H4 (cell line): ENCODE results near the gene PLCL2. TPM values are rescaled to one million over a fixed set of nuclear protein-coding genes. Genes with fewer than 3 reads are reported as not detected.
"Not testable (repeated sequence)": the region's sequence is repeated elsewhere in the genome, so short reads cannot be mapped to it uniquely, and the experiment has no call there.

ENCODE experiments used
- DNase-seq: peaks from one replicate; pipeline ENCODE4 v3.0.0-alpha.2; 2015; ENCODE audit warnings: low spot score
- total RNA-seq: library from RNA; depleted of rRNA; stranded (reverse); fragments of >200 nt; shearing (Covaris generic); gene quantifications from 2 replicates; pipeline ENCODE4 v1.2.3, GENCODE V29; 2014

The PLCL2 gene
- total RNA-seq, 1 experiment from 2014 or later = 5.8 TPM

DNA sequence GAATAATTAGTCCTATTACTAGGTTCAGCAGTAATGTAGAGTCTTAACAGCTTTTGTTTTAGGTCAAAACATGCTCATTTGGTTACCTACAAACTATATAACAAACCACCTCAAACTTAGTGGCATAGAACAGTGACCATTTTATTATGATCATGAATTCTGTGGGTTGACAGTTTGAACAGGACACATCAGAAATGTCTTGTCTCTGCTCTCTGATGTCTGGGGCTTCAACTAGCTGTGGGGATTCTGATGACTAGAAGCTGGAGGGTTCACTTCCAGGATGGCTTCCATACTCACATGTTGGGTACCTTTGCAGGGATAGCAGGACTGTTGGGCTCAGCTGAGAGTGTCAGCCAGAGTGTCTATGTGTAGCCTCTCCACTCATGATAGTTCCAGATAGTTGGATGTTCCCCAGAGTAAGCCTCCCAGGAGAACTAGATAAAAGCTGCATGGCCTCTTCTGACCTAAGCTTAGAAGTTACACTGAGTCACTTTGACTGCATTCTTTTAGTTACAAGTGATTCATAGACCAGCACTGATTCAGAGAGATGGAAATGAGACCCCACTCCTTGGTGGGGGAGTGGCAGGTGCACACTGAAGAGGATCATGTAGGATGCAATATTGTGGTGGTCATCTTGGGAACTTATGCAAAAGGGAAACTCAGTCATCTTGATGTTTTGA lies 32.6 kb downstream of the PLCL2 start:
- DNase-seq = no peak

DNA sequence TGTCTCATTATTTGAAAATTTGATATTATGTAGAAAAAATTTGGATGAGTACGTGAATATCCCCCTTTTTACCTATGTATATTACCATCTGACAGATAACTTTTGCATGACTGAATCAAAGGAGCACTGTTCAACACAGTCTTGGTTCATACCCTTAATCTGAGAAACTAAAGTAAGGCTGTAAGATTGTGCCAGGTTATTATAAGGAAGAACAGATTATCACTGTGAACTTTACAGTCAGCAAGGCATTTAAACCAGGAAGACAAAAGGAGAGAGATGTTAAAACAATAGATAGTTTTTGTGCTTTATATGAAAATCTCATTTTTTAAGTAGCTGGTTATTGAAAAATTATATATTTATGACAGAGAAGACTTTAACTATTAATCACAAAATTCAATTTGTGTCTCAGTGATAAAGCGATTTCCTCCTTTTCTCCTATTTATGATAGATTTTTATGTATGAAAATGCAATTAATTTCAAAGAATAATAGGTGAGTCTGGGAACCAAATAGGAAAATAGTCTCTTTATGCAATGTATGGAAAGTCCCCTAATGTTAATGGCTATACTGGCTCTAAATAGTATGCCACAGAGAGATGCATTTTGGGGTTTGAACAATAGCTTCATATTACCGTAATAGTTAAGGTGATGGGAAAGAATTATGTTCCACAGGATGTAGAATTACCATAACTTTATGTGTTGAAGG lies 33.4 kb downstream of the PLCL2 start:
- no peak for DNase-seq

DNA sequence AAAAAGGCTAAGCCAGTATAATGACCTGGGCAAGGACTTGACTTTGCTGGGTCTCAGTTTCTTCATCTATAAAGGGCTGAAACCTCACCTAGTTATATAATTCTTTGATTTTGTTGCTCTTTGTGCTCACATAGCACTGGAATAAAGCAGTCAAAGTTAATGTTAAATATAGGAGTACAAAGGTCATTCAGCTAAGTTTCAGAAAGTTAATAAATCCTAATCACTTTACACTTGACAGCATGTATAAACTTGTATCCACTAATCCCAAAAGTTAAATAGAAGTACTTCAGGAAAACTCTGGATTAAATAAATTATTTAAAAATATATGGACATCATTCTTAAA lies 33.9 kb downstream of the PLCL2 start:
- DNase-seq = no peak

DNA sequence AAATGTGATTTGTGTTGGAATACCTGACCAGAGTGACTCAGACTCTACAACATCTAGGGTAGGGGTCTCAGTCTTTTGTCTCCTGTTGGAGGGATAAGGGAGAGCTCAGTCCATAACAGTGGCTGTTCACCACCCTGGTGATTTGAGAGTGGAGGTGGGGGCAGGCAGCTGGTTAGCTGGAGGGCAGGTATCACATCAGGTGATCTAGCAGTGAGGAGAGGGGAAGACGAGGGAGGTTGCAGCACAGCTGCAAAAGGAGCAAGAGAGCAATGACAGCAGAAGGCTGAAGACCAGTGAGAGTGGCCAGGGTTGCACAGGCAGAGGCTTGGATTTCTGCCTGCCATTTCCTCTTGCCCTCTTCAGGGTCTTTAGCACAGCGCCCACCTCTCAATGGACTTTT lies 38.4 kb downstream of the PLCL2 start:
- DNase-seq = no peak

DNA sequence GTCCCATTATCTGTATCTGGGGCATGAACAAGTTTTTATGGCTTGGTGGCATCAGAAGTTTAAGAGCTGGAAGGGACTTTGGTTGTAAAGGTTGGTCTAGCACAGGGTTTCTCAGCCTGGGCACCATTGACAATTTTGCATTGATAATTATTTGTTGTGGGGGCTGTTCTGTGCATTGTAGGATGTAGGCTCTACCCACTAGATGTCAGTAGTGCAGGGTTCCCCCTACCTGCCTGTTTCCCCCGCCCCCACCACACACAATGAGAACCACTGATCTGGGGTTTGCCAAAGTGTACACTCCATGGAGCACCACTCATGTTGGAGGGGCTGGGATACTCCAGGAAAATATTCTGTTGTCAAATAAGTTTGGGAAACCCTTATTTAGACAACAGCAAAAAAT lies 42.7 kb downstream of the PLCL2 start:
- DNase-seq = no peak

DNA sequence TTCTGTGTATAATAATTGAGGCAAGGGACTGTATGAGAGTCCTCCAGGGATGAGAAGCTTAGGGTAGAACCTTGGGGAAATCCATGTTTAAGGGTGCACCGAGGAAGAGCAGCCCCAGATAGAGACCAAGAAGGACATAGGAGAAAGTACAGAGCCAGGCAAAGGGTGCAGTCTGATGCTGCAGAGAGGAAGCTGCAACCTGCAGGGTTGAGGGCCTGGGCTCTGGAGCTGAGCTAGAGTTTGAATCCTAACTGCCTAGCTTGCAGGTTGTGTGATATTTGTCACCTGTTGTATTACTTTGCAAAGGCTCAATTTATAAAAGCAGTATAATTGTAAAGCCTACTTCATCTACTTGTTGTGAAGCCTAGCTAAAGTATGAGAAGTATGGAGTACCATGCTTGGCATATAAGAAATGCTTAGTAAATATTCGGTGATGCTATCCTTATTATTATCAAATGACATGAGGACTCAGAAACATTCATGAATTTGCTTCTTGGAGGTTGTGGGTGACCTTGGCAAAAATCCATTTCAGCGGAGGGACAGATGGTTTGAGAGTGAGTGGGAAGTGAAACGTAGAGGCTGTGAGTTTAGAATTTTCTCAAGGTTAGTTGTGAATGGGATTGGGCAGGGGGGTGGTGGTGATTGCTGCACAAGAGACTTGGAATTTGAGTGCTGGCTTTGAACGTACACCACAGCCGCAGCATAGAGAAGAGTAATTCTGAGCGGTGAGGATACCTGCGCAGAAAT lies 43.8 kb downstream of the PLCL2 start:
- DNase-seq = no peak

DNA sequence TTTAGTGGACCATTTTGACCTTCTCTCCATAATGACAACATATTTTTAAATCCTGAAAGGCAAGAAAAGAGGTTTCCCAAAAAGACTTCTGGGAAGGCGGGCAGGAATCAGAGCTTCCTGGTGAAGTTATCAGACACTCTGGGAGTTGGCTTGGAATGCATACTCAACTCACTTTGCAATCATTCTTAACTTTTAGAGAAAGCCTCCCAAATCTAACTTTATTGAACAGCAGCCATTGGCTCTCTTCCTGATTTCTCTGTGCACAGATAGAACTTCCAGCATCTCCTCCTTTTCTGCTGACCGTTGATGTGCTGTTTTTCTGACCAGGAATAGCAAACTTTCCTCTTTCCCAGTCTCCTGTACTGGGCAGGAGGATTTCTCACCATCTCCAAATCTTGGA lies 44.6 kb downstream of the PLCL2 start:
- DNase-seq = no peak

DNA sequence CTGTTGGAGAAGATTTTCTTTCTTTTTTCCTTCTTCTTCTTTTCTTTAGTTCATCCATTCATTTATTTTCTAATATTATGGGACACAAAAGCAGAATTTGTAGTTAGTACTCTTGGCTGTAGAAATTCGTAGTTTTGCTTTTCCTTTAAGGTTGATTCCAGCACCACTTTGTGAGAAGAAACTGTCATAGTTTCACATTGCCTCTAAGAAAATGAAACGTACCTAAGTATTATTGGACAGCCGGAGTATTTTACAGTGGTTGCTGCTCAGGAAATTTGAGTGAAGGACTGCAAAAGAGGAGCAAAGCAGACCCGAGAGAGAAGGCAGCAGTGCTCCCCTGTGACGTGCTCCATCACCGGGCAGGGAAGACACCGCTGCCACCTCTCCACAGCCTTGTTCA lies 48.1 kb downstream of the PLCL2 start:
- DNase-seq = no peak

DNA sequence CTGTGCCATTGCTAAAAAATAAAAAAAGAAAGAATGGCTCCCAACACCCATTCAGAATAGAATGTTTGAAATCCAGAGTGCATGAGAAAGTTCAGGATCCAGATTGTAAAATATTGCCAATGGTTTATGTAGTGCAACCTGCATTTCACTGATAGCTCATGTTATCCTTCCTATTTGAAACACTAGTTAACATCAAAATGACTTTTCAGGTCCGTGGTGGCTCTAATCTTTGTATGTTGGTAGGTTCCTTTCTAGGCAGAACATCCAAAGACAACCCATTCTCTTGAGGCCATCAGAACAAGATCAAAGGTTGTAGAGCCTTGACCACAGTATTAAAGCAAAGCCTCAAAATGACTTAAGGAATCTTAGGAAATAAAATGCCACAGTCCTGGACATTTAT lies 51.0 kb downstream of the PLCL2 start:
- no peak for DNase-seq

DNA sequence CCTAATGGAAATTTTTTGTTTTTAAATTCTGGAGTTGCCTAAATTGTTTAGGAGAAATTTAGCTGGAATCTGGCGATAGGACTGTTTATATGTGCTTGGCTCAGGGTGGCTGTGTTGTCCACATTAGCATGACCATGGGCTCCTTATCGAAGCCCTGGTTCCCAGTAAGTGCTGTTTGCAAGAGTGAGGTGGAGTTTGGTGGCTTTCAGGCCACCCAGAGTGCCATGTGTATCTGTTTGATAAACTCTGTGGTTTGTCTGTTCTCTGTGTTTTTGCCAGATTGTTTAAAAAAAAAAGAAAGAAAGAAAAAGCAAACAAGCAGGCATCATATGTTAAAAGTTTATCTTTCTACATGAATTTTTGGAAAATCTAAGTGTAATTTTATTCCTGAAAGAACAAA lies 51.5 kb downstream of the PLCL2 start:
- DNase-seq = peak; percentile 55

DNA sequence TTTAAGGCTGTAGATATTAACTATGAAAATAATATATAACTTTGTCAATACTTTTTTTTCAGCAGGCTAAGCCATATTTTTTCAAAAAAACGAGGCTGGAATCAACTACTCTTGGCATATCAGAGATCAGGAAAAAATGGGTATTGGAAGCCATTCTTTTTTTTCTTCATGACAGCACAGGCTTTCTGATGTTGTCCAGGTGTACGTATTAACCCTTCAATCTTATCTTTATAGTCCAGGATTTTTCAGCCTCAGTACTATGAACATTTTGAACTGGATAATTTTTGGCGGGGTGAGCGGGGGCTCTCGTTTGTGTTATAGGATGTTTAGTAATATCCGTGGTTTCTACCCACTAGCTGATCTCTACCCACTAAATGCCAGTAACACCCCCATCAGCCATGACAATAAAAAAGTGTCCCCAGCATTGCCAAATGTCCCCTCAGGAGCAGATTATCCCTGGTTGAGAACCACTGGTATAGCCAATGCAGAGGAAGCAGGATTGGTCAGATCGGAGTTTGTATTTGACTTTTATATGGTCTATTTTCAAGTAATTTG lies 52.0 kb downstream of the PLCL2 start:
- no peak for DNase-seq

DNA sequence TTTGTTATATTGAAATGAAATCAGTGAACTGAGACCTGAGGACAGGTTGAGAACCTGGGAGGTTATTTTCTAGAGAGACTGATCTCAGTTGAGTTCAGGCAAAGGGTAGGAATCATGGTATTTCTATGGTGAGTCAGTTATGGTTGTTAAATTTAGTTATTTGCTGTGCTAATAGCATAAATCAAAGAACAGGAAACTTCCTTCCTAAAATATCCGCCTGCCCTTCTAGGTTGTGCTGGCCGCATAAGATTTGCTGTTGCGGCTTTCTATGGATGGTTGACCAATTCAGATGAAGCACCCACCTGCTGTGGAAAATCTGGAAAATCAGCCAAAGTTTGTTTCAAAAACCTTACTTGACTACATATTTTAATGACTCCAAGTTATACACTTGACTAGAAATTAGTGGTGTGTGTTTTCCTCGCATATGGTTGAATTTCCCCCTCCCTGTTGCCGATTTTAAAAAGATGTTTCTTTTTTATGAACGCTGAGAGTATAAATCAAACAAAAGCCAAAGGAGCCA lies 52.6 kb downstream of the PLCL2 start:
- DNase-seq = no peak

DNA sequence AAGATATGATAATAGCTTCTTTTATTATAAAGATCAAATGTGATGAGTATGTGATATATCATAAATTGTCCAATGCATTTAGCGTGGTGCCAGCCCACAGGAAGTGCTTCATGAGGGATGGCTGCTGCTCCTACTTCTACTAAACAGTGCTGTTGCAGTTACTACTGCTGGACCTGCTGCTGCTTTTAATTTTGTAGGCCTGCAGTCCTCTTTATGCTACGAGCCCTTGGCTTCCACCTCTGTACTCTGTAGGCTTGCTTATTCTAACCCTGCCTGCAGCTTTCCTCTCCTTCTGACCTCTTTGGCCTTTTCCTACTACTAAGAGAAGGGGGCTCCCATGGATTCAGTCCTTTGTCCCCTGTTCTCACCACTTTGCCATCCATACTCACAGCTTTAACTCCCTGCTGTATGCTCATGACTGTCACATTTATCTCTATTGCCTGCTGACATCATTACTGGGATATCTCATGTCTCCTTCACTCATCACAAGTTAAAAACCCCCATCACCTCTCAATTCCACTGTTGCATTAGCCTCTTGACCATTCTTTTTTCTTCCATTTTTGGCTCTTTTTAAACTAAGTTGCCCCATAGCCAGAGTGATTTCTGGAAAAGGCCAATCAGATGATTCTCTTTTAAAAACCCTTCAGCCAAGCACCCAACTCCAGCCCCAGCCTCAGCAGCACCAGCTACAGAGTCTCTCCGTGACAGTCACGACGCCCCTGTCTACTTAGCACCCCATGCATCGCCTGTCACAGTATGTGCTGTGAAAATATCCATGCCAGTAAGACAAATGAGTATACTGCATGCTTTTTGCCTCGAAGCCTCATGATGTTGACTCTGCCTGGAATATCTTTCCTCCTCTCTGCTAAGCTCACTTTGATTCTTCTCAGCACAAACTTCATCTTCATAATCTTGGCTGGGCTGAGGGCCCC lies 56.3 kb downstream of the PLCL2 start:
- DNase-seq = no peak

DNA sequence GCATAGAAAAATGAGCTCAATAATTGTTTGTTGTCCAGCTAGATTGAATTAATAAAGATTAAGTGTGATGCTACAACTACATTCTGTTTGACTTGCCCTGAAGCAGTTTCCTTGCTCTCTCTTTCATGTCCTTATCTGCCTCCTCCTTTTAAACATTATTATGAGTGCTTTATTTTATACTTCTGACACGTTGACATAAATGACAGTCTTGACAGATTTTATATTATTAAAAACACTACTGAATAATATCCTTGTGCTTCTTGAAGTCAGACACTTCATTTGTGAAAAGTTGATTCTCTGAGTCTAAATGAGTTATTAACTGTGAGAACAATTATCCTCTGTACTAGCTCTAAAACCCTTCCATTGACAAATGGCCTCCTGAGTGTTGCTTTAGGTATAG lies 58.2 kb downstream of the PLCL2 start:
- no peak for DNase-seq

DNA sequence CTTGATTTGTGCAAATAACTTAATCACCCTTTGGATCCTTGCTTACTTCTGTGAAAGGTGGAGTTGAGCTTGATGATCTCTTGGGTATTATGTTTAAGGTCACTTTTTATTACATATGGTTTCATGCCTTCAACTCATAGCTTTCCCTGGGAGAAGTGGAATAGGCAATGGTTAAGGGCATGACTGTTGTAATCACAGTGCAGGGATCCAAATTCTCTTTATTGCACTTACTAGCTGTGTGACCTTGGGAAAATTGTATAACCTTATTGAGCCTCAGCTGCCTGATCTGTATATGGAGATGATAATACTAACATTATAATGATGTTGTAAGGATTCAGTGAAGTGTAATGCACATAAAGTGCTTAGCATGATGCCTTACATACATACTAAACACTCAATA lies 59.1 kb downstream of the PLCL2 start:
- DNase-seq = no peak

DNA sequence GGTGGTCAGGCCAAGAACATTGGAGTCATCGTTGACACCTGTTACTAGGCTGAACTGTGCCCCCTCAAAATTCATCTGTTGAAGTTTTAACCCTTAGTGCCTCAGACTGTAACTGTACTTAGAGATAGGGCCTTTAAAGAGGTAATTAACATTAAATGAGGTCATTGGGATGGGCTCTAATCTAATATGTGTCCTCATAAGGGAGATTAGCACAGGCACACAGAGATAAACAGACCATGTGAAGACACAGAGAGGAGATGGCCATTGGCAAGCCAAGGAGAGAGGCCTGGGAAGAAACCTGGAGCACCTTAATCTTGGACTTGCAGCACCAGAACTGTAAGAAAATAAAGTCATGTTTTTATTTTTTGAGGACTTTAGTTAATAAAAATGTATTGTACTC lies 59.6 kb downstream of the PLCL2 start:
- DNase-seq = no peak

DNA sequence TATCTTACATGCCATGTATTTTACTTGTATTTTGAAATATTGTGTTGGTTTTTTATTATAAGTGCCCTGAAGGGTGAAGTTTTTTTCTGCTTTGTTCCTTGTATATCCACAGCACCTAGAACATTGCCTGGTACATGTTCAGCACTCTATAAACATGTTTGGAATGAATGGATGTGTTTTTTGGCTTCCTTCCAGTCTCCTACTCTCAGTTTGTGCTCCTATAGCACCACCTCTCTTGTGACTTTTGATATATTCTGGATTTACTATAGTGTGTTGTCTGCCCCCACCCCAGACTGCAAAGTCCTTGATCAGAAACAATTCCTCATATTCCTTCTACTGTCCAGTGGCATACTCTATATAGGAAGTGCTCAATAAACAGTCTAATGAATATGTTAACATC lies 60.6 kb downstream of the PLCL2 start:
- no peak for DNase-seq

DNA sequence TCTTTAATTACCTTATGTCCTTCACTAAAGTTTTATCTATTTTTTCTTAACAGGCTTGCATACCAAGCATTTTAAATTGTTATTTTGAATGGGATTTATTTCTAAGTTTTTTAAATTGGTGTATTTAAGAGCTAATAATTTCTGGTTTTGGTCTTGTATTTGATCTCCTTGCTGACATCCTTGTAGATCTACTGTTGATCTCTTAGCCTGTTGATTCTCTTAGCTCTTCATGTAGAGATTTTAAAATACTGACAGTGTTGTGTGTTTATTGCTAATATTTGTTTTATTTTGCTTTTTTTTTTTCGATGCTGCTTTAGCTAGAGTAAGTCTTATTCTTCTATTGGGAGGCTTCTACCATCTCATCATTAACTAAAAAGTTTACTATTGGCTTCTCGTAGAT lies 65.5 kb downstream of the PLCL2 start:
- DNase-seq = no peak

DNA sequence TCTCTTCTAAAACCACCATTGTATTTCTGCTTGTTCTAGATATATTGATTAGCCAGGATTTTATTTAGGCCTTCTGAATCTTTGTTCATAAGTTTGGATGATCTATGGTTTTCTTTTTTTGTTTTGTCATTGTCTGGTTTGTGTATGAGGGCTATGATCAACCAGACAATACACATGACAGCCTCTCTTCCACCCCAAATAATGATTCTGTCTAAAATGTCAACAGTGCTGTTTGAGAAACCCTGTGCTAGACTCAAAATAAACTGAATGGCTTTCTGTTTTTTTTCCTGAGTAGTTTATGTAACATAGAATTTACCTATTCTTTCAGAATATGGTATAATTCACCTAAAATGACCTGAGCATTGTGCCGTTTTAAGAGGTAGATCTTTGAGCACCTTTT lies 66.1 kb downstream of the PLCL2 start:
- no peak for DNase-seq

DNA sequence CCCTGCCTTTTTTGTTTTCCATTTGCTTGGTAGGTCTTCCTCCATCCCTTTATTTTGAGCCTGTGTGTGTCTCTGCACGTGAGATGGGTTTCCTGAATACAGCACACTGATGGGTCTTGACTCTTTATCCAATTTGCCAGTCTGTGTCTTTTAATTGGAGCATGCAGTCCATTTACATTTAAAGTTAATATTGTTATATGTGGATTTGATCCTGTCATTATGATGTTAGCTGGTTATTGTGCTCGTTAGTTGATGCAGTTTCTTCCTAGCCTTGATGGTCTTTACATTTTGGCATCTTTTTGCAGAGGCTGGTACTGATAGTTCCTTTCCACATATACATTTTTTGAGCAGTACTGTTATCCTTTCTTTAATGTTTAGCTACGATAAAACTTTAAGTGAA lies 73.1 kb downstream of the PLCL2 start:
- DNase-seq = not testable (repeated sequence)

DNA sequence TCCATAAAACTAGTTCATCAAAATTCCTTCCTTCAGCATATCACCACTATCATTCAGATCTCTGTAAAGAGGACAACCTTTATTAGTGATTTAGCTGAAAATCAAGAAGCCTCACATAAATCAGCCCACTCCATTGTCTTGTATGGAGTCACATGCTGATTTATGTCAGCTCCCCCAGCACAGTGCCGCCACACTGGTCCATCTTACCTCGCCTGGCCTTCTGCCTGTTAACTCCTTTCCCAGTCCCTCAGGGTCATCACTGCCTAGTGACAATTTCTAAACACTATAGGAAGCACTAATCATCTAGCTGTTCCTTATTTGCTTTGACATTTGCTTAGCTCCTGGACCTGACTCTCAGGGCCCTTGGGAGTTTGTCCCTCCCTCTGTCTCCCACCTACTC lies 75.4 kb downstream of the PLCL2 start:
- DNase-seq = no peak
